Activated T-cell treated with anti-CD3 and anti-CD28 coated beads, Interleukin-2, amount 50 U/mL, for 72 hours (primary cell): ENCODE measurements around the gene CHTOP. TPM values are rescaled to one million over a fixed set of nuclear protein-coding genes. Genes with fewer than 3 reads are reported as not detected.
A peak's percentile ranks its signal among the peaks of the same experiment; 100 is the strongest.

Experiments
- ATAC-seq, 2 donors: fragments of 150-1000 bp; cut with Tn5 transposase; replicated peaks in 1 of 2; 2 replicates each; pipeline ENCODE4 v1.10.0; 2021; ENCODE audit warnings: moderate library complexity in 2 of 2, mild to moderate bottlenecking in 1 of 2
- DNase-seq, 2 donors: peaks; one replicate each; pipeline ENCODE4 v3.0.0; 2021 to 2022; ENCODE audit warnings: mixed read lengths in 1 of 2
- H3K27ac Mint-ChIP-seq: one replicate; pipeline ENCODE4 v1.8.0; 2022; ENCODE audit warnings: mild to moderate bottlenecking, moderate library complexity, mixed read lengths
- H3K27me3 Mint-ChIP-seq: one replicate; pipeline ENCODE4 v1.8.0; 2022; ENCODE audit warnings: low read depth, mixed read lengths
- H3K36me3 Mint-ChIP-seq, 2 donors: one replicate each; pipeline ENCODE4 v1.8.0; 2022; ENCODE audit warnings: mixed read lengths in 2 of 2, mild to moderate bottlenecking in 1 of 2; ENCODE audit not compliant: insufficient read depth in 2 of 2
- H3K4me1 Mint-ChIP-seq: one replicate; pipeline ENCODE4 v1.8.0; 2022; ENCODE audit warnings: low read depth, mixed read lengths
- H3K4me3 Mint-ChIP-seq, 2 donors: one replicate each; pipeline ENCODE4 v1.8.0; 2022; ENCODE audit warnings: mild to moderate bottlenecking in 2 of 2, mixed read lengths in 2 of 2, moderate library complexity in 2 of 2
- H3K9me3 Mint-ChIP-seq, 2 donors: one replicate each; pipeline ENCODE4 v1.8.0; 2022; ENCODE audit warnings: mixed read lengths in 2 of 2
- total RNA-seq, 2 donors: library from RNA; stranded (reverse); gene quantifications; one replicate each; pipeline ENCODE4 v1.2.3, GENCODE V29; 2022

CHTOP gene
- total RNA-seq, 2 donors from 2014 or later, result 95.8 to 107 TPM

DNA sequence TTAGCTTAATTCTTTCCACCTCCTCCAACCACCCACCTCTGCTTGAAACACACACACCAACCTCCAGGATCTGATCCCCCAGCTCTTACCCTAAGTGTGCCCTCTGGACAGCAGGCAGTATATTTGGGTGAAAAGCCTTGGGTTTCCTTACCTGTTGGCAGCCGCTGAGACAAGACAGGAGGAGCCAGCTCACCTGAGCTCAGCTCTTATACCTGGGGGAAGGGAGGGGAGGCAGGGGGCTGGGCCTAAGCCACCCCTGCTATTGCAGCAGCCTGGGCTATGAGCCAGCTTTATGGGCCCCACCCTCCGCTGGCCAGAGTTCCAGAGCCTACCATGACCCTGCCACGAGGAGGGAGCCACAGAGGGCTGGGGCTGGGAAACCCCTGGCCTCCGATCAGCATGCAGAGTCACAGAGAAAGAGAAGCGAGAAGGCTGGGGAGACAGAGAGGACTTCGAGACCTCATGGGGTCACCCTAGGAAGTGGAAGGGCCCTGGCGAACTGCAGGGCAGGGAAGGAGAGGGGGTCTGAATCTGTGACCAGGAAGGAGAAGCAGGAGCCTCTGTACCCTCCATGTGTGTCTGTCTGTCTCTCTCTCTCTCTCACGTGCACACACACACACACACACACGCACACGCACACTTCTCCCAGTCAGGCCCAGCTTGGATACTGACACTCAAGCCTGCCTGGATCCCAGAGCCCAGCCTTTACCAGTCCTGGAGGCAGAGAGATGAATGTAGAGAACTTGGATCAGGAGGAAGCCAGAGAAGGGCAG, 17.5 kb upstream of the CHTOP start, which contains the start of gene S100A14:
TSS of gene S100A14 (minus strand) at position 182 of the 773 bp plus-strand sequence. CDS start 467 bp downstream, outside the sequence.
- Mint-ChIP-seq H3K27me3 (no peaks in the 10 kb centered on the region), H3K4me3 (no peak within 1 kb of the TSS)

GRCh38 chr1:153616917-153617311, 17.0 kb upstream of the CHTOP start:
- H3K4me1 Mint-ChIP-seq, result peaks cover 19% of the 10 kb centered on the region
- no peak for DNase-seq
- H3K27me3 Mint-ChIP-seq, result no peaks in the 10 kb centered on the region
- no peaks in the 10 kb centered on the region for H3K9me3 Mint-ChIP-seq
- peaks cover 0 to 1% of the 10 kb centered on the region in 2 donors for H3K36me3 Mint-ChIP-seq
- H3K4me3 Mint-ChIP-seq, result no peak overlapping the region
- no peak for ATAC-seq
- no peak overlapping the region for H3K27ac Mint-ChIP-seq

More for the DNA sequence above, 17.5 kb upstream of the CHTOP start, which contains the start of gene S100A14:
- Mint-ChIP-seq H3K9me3 (no peaks in the 10 kb centered on the region), H3K4me1 (peaks cover 19% of the 10 kb centered on the region), H3K36me3 (peaks cover 0 to 1% of the 10 kb centered on the region in 2 donors), H3K27ac (no peak within 1 kb of the TSS)
- no peak for DNase-seq
- ATAC-seq, result no peak

- H3K27me3 Mint-ChIP-seq, result no peaks in the 10 kb centered on the region
- H3K4me1 Mint-ChIP-seq, result peaks cover 19% of the 10 kb centered on the region
- H3K9me3 Mint-ChIP-seq, result no peaks in the 10 kb centered on the region
- H3K36me3 Mint-ChIP-seq, result peaks cover 0 to 1% of the 10 kb centered on the region in 2 donors
- H3K4me3 Mint-ChIP-seq, result no peak overlapping the region
- H3K27ac Mint-ChIP-seq, result no peak overlapping the region
- ATAC-seq, result peak; percentile 92 to 95
- peak; percentile 77 for DNase-seq
These were observed 16.2 kb upstream of the CHTOP start for GRCh38 chr1:153617663-153618062.

DNA sequence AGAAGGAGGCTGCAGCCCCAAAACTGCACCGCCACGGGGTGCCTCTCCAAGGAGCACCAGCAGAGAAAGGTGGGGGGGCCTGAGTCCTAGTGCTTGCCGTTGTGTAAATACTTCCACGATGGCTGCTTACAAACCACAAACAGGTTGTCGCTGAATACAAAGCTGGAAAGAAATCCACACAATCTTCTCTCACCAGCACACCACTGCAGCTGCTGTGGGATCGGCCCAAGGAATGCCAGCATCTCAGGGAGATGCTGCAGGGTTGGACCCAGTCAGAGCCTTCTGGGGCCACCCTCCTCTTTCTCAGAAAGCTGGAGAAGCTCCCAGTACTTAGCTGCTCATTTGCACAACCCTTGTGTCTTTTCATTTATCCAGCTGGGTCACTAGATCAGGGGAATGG, 14.7 kb upstream of the CHTOP start:
- H3K27ac Mint-ChIP-seq, result no peak overlapping the region
- H3K36me3 Mint-ChIP-seq, result peaks cover 0 to 1% of the 10 kb centered on the region in 2 donors
- DNase-seq (no peak), ATAC-seq (no peak)
- peaks cover 19% of the 10 kb centered on the region for H3K4me1 Mint-ChIP-seq
- H3K4me3 Mint-ChIP-seq, result no peak overlapping the region
- no peaks in the 10 kb centered on the region for H3K9me3 Mint-ChIP-seq
- no peaks in the 10 kb centered on the region for H3K27me3 Mint-ChIP-seq

- no peaks in the 10 kb centered on the region for H3K9me3 Mint-ChIP-seq
- no peak overlapping the region for H3K4me3 Mint-ChIP-seq
- peaks cover 5% of the 10 kb centered on the region for H3K27me3 Mint-ChIP-seq
- no peak for ATAC-seq
- peaks cover 0 to 1% of the 10 kb centered on the region in 2 donors for H3K36me3 Mint-ChIP-seq
- H3K4me1 Mint-ChIP-seq, result peaks cover 7% of the 10 kb centered on the region
- H3K27ac Mint-ChIP-seq, result no peak overlapping the region
- DNase-seq, result no peak
These were observed 10.8 kb upstream of the CHTOP start for GRCh38 chr1:153623101-153623500.

- no peaks in the 10 kb centered on the region for H3K9me3 Mint-ChIP-seq
- no peak overlapping the region for H3K4me3 Mint-ChIP-seq
- H3K27me3 Mint-ChIP-seq, result peaks cover 5% of the 10 kb centered on the region
- no peak overlapping the region for H3K27ac Mint-ChIP-seq
- H3K4me1 Mint-ChIP-seq, result peaks cover 7% of the 10 kb centered on the region
- ATAC-seq (no peak), DNase-seq (no peak)
- no peaks in the 10 kb centered on the region for H3K36me3 Mint-ChIP-seq
These were observed 8.8 kb upstream of the CHTOP start for GRCh38 chr1:153624965-153625611.

GRCh38 chr1:153626477-153626903, 7.4 kb upstream of the CHTOP start:
- H3K4me3 Mint-ChIP-seq, result no peak overlapping the region
- H3K27me3 Mint-ChIP-seq, result peaks cover 5% of the 10 kb centered on the region
- no peak overlapping the region for H3K27ac Mint-ChIP-seq
- peaks cover 16% of the 10 kb centered on the region for H3K4me1 Mint-ChIP-seq
- H3K9me3 Mint-ChIP-seq, result no peaks in the 10 kb centered on the region
- no peak for DNase-seq
- ATAC-seq, result no peak
- no peaks in the 10 kb centered on the region for H3K36me3 Mint-ChIP-seq

GRCh38 chr1:153626904-153627714, 6.8 kb upstream of the CHTOP start, which contains the start of gene S100A13:
Gene S100A13, minus strand, starts transcription at chr1:153627505. Its CDS starts 1,033 bp downstream, at chr1:153626472.
- Mint-ChIP-seq H3K27ac (no peak within 1 kb of the TSS), H3K4me3 (no peak within 1 kb of the TSS), H3K36me3 (no peaks in the 10 kb centered on the region), H3K27me3 (peaks cover 5% of the 10 kb centered on the region), H3K9me3 (no peaks in the 10 kb centered on the region), H3K4me1 (peaks cover 22% of the 10 kb centered on the region)
- peak; percentile 41 to 52 for ATAC-seq
- DNase-seq, result peak; percentile 43 to 44

DNA sequence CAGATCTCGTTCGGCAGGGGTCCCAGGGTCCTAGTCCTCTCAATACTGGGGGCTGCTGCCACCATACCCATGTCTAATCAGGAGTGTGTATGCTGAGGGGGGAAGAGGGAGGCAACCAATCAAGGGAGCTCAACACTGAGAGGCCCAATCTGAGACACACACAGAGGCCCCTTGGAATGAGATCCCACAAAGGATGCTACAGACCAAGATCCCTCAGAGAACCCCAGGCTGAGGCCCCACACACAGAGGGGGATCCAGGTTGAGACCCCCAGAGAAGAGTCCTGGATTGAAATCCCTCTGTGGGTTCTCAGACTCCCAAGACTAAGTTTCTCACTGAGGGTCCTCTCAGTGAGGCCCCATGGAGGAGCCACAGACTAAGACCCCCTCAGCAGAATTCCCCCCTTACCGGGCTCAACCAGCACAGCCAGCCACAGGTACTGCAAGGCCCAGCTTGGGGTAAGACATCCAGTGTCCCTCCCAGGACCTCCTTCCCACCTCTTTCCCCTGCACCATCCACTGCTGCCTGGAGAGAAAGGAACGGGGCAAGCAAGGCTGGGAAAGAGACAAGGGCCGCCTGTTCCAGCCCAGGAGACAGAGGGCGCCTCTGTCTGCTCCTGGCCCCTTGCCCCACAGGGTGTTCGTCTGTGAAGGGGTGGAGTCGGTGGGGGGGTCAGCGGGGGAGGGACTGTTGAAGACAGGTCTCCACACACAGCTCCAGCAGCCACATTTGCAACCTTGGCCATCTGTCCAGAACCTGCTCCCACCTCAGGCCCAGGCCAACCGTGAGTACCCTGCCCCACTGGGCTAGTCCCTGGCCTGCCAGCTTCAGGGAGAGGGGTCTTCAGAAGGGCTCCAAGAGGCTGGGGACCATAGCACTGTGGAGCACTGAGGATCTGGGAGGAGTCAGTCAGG, 5.9 kb upstream of the CHTOP start, which contains the start of gene S100A1:
TSS of gene S100A1 (plus strand) at position 720 of the 912 bp plus-strand sequence. CDS start 2,088 bp downstream, outside the sequence.
- ATAC-seq, result no peak
- no peak within 1 kb of the TSS for H3K4me3 Mint-ChIP-seq

DNA sequence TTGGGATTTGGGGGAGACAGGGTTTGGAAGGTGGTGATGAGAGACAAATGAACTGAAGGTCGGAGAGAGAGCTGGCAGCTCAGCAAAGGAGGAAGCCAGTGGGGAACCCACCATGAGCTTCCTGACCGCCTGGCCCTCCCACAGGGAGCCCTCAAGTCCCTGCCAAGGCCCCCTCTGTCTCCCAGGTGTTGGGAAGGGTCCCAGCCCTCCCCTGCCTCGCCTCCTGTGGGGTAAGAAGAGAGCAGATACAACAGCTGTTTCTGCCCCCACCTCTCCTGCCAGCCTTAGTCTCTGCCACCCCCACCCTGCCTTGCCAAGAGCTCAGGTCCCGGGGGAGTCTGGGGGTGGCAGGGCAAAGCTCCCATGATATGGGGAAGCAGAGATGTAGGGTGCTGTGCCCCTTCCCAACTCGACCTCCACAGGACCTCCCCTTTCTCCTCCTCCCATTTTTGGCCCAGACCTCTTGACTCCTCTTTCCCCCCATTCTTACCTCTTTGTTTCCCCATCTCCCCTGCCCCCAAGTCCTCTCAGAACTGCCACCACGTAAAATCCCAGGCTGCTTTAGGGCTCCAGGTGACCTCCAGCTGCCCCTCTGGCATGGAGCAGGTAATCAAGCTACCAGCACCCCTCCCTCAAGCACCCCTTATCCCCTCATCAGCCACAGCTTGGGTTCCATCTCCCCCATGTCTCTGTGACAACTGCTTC, 5.1 kb upstream of the CHTOP start:
- H3K4me3 Mint-ChIP-seq, result no peak overlapping the region
- DNase-seq, result no peak
- ATAC-seq, result no peak
- peaks cover 0 to 3% of the 10 kb centered on the region in 2 donors for H3K9me3 Mint-ChIP-seq
- H3K27me3 Mint-ChIP-seq, result peaks cover 5% of the 10 kb centered on the region
- H3K4me1 Mint-ChIP-seq, result peaks cover 36% of the 10 kb centered on the region
- H3K27ac Mint-ChIP-seq, result no peak overlapping the region
- peaks cover 1 to 2% of the 10 kb centered on the region in 2 donors for H3K36me3 Mint-ChIP-seq

More for the DNA sequence above, 5.9 kb upstream of the CHTOP start, which contains the start of gene S100A1:
- Mint-ChIP-seq H3K27me3 (peaks cover 5% of the 10 kb centered on the region), H3K36me3 (peaks cover 1 to 2% of the 10 kb centered on the region in 2 donors), H3K9me3 (no peaks in the 10 kb centered on the region), H3K4me1 (peaks cover 28% of the 10 kb centered on the region), H3K27ac (no peak within 1 kb of the TSS)
- no peak for DNase-seq

GRCh38 chr1:153629343-153629665, 4.6 kb upstream of the CHTOP start:
- DNase-seq, result no peak
- H3K27me3 Mint-ChIP-seq, result peaks cover 5% of the 10 kb centered on the region
- peaks cover 0 to 3% of the 10 kb centered on the region in 2 donors for H3K9me3 Mint-ChIP-seq
- no peak for ATAC-seq
- H3K36me3 Mint-ChIP-seq, result peaks cover 3 to 4% of the 10 kb centered on the region in 2 donors
- no peak overlapping the region for H3K27ac Mint-ChIP-seq
- H3K4me3 Mint-ChIP-seq, result no peak overlapping the region
- H3K4me1 Mint-ChIP-seq, result peaks cover 37% of the 10 kb centered on the region
